Fibroblast of lung (primary cell): ENCODE data around the gene KRT85. TPM values are rescaled to one million over a fixed set of nuclear protein-coding genes. Genes with fewer than 3 reads are reported as not detected.
A peak's percentile ranks its signal among the peaks of the same experiment; 100 is the strongest.

Source experiments
- DNase-seq, 2 donors: peaks; one replicate each; pipeline versions ENCODE4 v3.0.0 to v3.0.0-alpha.2; 2010; ENCODE audit warnings: low read depth in 2 of 2
- H2AFZ ChIP-seq: 2 replicates; pipeline ENCODE4 v1.5.1; 2012; ENCODE audit warnings: low read length, control low read depth, inconsistent platforms
- H3K27ac ChIP-seq: 2 replicates; pipeline ENCODE4 v1.5.1; 2011; ENCODE audit warnings: low read length, control low read depth; ENCODE audit not compliant: insufficient read depth
- H3K27me3 ChIP-seq: 2 replicates; pipeline ENCODE4 v1.5.1; 2011; ENCODE audit warnings: mild to moderate bottlenecking, low read length; ENCODE audit not compliant: control insufficient read depth, insufficient read depth
- H3K36me3 ChIP-seq: 2 replicates; pipeline ENCODE4 v1.5.1; 2011; ENCODE audit warnings: low read length; ENCODE audit not compliant: control insufficient read depth, insufficient read depth
- H3K4me1 ChIP-seq: 2 replicates; pipeline ENCODE4 v1.5.1; 2011; ENCODE audit warnings: low read length; ENCODE audit not compliant: control insufficient read depth, insufficient read depth; ENCODE audit errors: extremely low read depth
- H3K4me2 ChIP-seq: 2 replicates; pipeline ENCODE4 v1.5.1; 2011; ENCODE audit warnings: low read length, control low read depth; ENCODE audit not compliant: insufficient read depth; ENCODE audit errors: extremely low read depth
- H3K4me3 ChIP-seq, 4 experiments: fragments of 200-600 bp in 1 of 4; sonication (generic) in 1 of 4; replicated peaks in 1 of 4; 2 replicates each; pipeline ENCODE4 v1.5.1; 2011 to 2016; ENCODE audit warnings: low read length in 4 of 4, low read depth in 3 of 4, mild to moderate bottlenecking in 3 of 4, control low read depth in 2 of 4, inconsistent platforms in 1 of 4, mixed read lengths in 1 of 4; ENCODE audit not compliant: insufficient read depth in 1 of 4; ENCODE audit errors: control extremely low read depth in 1 of 4
- H3K79me2 ChIP-seq: 2 replicates; pipeline ENCODE4 v1.5.1; 2012; ENCODE audit warnings: mild to moderate bottlenecking, low read length, inconsistent platforms; ENCODE audit not compliant: control insufficient read depth, insufficient read depth
- H3K9ac ChIP-seq: 2 replicates; pipeline ENCODE4 v1.5.1; 2011; ENCODE audit warnings: mild to moderate bottlenecking, low read length, control low read depth; ENCODE audit not compliant: insufficient read depth
- H3K9me3 ChIP-seq: 2 replicates; pipeline ENCODE4 v1.5.1; 2012; ENCODE audit warnings: low read depth, low read length; ENCODE audit not compliant: control insufficient read depth, insufficient read depth
- H4K20me1 ChIP-seq: 2 replicates; pipeline ENCODE4 v1.5.1; 2011; ENCODE audit warnings: low read length; ENCODE audit not compliant: control insufficient read depth, insufficient read depth; ENCODE audit errors: extremely low read depth
- EZH2 ChIP-seq: IDR thresholded peaks from 2 replicates; pipeline ENCODE4 v1.5.1; 2012; ENCODE audit warnings: low read length, control low read depth, mild to moderate bottlenecking; ENCODE audit errors: missing control alignments
- polyA plus RNA-seq, 2 donors: library from polyadenylated mRNA; depleted of rRNA in 1 of 2; stranded (reverse) in 1 of 2; unstranded in 1 of 2; fragments of >200 nt; gene quantifications; 2 replicates each; pipeline ENCODE4 v1.2.1, GENCODE V29; 2011 to 2012; ENCODE audit warnings: missing spikeins in 1 of 2
- total RNA-seq: library from RNA; depleted of rRNA; stranded (reverse); fragments of >200 nt; gene quantifications from 2 replicates; pipeline ENCODE4 v1.2.1, GENCODE V29; 2014
- TF ChIP-seq, protein P1 (sequence below), 2 donors: IDR thresholded peaks in 1 of 2; conservative IDR thresholded peaks in 1 of 2; 1 replicate in 1 of 2; 2 replicates in 1 of 2; pipeline ENCODE4 v1.5.1; 2011 to 2012; ENCODE audit warnings: low read length in 2 of 2, control low read depth in 1 of 2, inconsistent platforms in 1 of 2, low read depth in 1 of 2, mild to moderate bottlenecking in 1 of 2

The KRT85 gene
- total and polyA plus RNA-seq, 2 donors (not counting 1 experiment from before 2014, with no cell fraction given), result not detected

DNA sequence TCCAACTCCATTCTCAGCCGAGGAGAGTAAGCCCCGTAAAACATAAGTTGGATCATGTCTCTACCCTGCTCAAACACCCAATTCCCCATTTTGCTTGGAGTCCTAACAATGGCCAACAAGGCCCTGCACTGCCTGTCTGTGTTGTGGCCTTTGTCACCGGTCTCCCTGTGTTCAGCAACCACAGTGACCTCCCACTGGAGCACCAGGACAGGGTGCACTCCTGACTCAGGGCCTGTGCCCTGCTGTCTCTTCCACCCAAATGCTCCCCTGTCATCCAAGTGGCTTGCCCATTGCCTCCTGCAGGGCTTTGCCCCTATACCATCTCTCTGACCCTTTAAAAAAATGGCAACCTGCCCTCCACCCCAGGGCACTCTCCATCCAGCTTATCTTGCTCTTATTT, 4.4 kb upstream of the KRT85 start:
- Histone ChIP-seq H3K79me2 (no peaks in the 10 kb centered on the region), H3K4me3 (no peak overlapping the region), H3K9ac (no peak overlapping the region), H4K20me1 (no peaks in the 10 kb centered on the region), H3K36me3 (no peaks in the 10 kb centered on the region), H3K4me1 (no peaks in the 10 kb centered on the region), H3K9me3 (no peaks in the 10 kb centered on the region), H3K4me2 (no peak overlapping the region), H3K27me3 (peaks cover 8% of the 10 kb centered on the region), H3K27ac (no peak overlapping the region), H2AFZ (no peak overlapping the region)
- TF ChIP-seq, protein P1, sequence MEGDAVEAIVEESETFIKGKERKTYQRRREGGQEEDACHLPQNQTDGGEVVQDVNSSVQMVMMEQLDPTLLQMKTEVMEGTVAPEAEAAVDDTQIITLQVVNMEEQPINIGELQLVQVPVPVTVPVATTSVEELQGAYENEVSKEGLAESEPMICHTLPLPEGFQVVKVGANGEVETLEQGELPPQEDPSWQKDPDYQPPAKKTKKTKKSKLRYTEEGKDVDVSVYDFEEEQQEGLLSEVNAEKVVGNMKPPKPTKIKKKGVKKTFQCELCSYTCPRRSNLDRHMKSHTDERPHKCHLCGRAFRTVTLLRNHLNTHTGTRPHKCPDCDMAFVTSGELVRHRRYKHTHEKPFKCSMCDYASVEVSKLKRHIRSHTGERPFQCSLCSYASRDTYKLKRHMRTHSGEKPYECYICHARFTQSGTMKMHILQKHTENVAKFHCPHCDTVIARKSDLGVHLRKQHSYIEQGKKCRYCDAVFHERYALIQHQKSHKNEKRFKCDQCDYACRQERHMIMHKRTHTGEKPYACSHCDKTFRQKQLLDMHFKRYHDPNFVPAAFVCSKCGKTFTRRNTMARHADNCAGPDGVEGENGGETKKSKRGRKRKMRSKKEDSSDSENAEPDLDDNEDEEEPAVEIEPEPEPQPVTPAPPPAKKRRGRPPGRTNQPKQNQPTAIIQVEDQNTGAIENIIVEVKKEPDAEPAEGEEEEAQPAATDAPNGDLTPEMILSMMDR (conservative IDR thresholded peaks at IDR 0.05 in 1 of 2, IDR thresholded peaks at IDR 0.05 in 1 of 2; ENCODE audit: low read depth in 1 of 2, low read length in 2 of 2), result no peak
- no peak for TF ChIP-seq EZH2
- DNase-seq, result no peak

DNA sequence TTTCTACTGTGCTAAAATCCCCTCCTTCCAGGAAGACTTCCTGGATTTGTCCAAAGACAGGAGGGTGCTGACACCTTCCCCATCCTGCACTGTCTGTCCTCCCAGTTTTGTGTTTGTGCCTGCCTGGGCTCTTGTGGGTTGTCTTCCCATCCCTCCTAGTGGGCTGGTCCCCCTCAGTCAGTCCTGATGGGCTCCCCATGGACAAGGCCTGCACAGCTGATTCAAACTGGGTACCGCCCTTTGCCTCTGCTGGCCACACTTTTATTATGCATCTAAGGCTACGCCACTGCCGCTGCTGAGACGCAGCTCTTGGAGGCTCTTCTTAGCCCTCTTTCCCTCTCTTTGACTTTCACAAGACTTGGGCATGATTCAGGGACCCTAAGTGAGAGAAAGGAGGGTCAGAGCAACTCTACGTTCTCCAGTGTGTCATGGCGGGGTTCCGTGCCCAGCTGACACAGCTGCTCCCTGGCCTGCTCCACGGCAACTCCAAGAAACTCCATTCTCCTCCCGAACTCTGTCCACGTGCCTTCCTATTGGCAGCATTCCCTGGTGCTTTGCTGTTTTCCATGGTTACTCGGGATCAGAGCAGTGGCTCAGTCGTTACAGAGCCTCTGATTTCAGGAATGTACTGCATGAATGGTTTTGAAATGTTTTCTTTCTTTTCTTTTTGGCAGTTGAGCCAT, 3.8 kb upstream of the KRT85 start:
- Histone ChIP-seq H2AFZ (no peak overlapping the region), H3K79me2 (no peaks in the 10 kb centered on the region), H3K4me1 (no peaks in the 10 kb centered on the region), H3K4me3 (no peak overlapping the region), H3K27ac (no peak overlapping the region), H3K9me3 (no peaks in the 10 kb centered on the region), H3K9ac (no peak overlapping the region), H3K27me3 (peaks cover 8% of the 10 kb centered on the region), H3K4me2 (no peak overlapping the region), H3K36me3 (no peaks in the 10 kb centered on the region), H4K20me1 (no peaks in the 10 kb centered on the region)
- peak; percentile 72 to 78 for DNase-seq
- TF ChIP-seq EZH2, result no peak
- TF ChIP-seq, protein P1 (conservative IDR thresholded peaks at IDR 0.05 in 1 of 2, IDR thresholded peaks at IDR 0.05 in 1 of 2; ENCODE audit: low read depth in 1 of 2, low read length in 2 of 2), result no peak

DNA sequence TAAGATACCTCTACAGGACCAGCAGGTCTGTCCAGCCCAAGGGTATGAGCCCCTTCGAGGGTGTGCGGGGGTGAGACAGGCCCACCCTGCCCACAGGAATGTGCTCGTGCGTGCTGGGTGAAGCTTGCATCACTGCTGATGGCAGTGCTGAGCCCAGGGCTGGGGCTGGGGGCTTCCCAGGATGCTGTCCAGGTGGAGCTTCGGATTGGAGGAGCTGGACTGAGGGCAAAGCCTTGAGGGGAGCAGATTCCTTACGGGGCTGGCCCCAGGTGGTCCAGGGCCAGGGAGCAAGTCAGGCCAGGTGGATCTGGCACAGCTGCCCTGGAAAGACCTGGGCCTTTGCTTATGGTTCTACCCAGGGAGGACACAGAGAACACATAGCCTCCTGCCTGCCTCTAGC, 2.5 kb upstream of the KRT85 start:
- Histone ChIP-seq H3K9me3 (no peaks in the 10 kb centered on the region), H2AFZ (no peak overlapping the region), H3K4me1 (no peaks in the 10 kb centered on the region), H3K4me2 (no peak overlapping the region), H3K79me2 (no peaks in the 10 kb centered on the region), H4K20me1 (no peaks in the 10 kb centered on the region), H3K36me3 (no peaks in the 10 kb centered on the region), H3K4me3 (no peak overlapping the region), H3K9ac (no peak overlapping the region), H3K27ac (no peak overlapping the region), H3K27me3 (peaks cover 8% of the 10 kb centered on the region)
- no peak for TF ChIP-seq EZH2
- TF ChIP-seq, protein P1 (conservative IDR thresholded peaks at IDR 0.05 in 1 of 2, IDR thresholded peaks at IDR 0.05 in 1 of 2; ENCODE audit: low read depth in 1 of 2, low read length in 2 of 2), result no peak
- no peak for DNase-seq
